Activated CD4-positive, CD25-positive, alpha-beta regulatory T cell treated with anti-CD3 and anti-CD28 coated beads, Interleukin-2, amount 50 U/mL, for 16 hours (primary cell): ENCODE measurements around the gene PPFIBP1.
"Not testable (repeated sequence)": the region's sequence is repeated elsewhere in the genome, so short reads cannot be mapped to it uniquely, and the experiment has no call there.

Experiments
- DNase-seq: peaks from one replicate; pipeline ENCODE4 v3.0.0-alpha.2; 2020; ENCODE audit warnings: low read depth, low spot score

Gene PPFIBP1

GRCh38 chr12:27542628-27543027 is 18.6 kb downstream of the PPFIBP1 start:
- no peak for DNase-seq

- DNase-seq = not testable (repeated sequence)
These were observed 20.9 kb downstream of the PPFIBP1 start for GRCh38 chr12:27544858-27545257.

- no peak for DNase-seq
These were observed 21.7 kb downstream of the PPFIBP1 start for GRCh38 chr12:27545665-27546064.

GRCh38 chr12:27547592-27547991 is 23.6 kb downstream of the PPFIBP1 start:
- DNase-seq = no peak

GRCh38 chr12:27548301-27549199 is 24.5 kb downstream of the PPFIBP1 start:
- no peak for DNase-seq

GRCh38 chr12:27549236-27549800 is 25.3 kb downstream of the PPFIBP1 start:
- DNase-seq = no peak

GRCh38 chr12:27549801-27550652 is 26.0 kb downstream of the PPFIBP1 start:
- DNase-seq = no peak

GRCh38 chr12:27550653-27550975 is 26.6 kb downstream of the PPFIBP1 start:
- no peak for DNase-seq

- no peak for DNase-seq
These were observed 27.3 kb downstream of the PPFIBP1 start for GRCh38 chr12:27551172-27551840.

- DNase-seq = no peak
These were observed 28.2 kb downstream of the PPFIBP1 start for GRCh38 chr12:27552235-27552634.

GRCh38 chr12:27552886-27553560 is 29.0 kb downstream of the PPFIBP1 start:
- DNase-seq = no peak

- DNase-seq = no peak
These were observed 29.9 kb downstream of the PPFIBP1 start for GRCh38 chr12:27553941-27554340.

GRCh38 chr12:27554421-27555186 is 30.6 kb downstream of the PPFIBP1 start:
- DNase-seq = no peak

GRCh38 chr12:27555361-27555760 is 31.4 kb downstream of the PPFIBP1 start:
- DNase-seq = no peak

GRCh38 chr12:27555925-27556778 is 32.1 kb downstream of the PPFIBP1 start:
- no peak for DNase-seq

- no peak for DNase-seq
These were observed 36.1 kb downstream of the PPFIBP1 start for GRCh38 chr12:27560126-27560525.

- DNase-seq = no peak
These were observed 37.7 kb downstream of the PPFIBP1 start for GRCh38 chr12:27561535-27562350.

GRCh38 chr12:27564612-27565213 is 40.7 kb downstream of the PPFIBP1 start:
- no peak for DNase-seq
